ENCODE data around the gene TOLLIP.
"Not testable (repeated sequence)": the region's sequence is repeated elsewhere in the genome, so short reads cannot be mapped to it uniquely, and the experiment has no call there.

Gene TOLLIP

DNA sequence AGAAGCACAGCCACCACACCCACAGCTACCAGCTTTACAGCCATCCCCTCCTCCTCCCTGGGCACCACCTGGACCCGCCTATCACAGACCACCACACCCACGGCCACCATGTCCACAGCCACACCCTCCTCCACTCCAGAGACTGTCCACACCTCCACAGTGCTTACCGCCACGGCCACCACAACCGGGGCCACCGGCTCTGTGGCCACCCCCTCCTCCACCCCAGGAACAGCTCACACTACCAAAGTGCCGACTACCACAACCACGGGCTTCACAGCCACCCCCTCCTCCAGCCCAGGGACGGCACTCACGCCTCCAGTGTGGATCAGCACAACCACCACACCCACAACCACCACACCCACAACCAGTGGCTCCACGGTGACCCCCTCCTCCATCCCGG, 59.0 kb downstream of the TOLLIP start:
- DNase-seq (ENCODE audit: low read depth in 4 of 4, low spot score in 1 of 4) = not testable (repeated sequence)

DNA sequence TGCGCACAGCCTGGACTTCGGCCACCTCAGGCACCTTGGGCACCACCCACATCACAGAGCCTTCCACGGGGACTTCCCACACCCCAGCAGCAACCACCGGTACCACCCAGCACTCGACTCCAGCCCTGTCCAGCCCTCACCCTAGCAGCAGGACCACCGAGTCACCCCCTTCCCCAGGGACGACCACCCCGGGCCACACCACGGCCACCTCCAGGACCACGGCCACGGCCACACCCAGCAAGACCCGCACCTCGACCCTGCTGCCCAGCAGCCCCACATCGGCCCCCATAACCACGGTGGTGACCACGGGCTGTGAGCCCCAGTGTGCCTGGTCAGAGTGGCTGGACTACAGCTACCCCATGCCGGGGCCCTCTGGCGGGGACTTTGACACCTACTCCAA, 60.5 kb downstream of the TOLLIP start:
- DNase-seq (ENCODE audit: low read depth in 4 of 4, low spot score in 1 of 4) = not testable (repeated sequence)

DNA sequence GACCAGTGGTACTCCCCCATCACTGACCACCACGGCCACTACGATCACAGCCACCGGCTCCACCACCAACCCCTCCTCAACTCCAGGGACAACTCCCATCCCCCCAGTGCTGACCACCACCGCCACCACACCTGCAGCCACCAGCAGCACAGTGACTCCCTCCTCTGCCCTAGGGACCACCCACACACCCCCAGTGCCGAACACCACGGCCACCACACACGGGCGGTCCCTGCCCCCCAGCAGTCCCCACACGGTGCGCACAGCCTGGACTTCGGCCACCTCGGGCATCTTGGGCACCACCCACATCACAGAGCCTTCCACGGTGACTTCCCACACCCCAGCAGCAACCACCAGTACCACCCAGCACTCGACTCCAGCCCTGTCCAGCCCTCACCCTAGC, 62.4 kb downstream of the TOLLIP start:
- not testable (repeated sequence) for DNase-seq (ENCODE audit: low read depth in 4 of 4, low spot score in 1 of 4)

- DNase-seq (ENCODE audit: low read depth in 4 of 4, low spot score in 1 of 4) = not testable (repeated sequence)
These were observed 63.1 kb downstream of the TOLLIP start for GRCh38 chr11:1246301-1246700.

DNA sequence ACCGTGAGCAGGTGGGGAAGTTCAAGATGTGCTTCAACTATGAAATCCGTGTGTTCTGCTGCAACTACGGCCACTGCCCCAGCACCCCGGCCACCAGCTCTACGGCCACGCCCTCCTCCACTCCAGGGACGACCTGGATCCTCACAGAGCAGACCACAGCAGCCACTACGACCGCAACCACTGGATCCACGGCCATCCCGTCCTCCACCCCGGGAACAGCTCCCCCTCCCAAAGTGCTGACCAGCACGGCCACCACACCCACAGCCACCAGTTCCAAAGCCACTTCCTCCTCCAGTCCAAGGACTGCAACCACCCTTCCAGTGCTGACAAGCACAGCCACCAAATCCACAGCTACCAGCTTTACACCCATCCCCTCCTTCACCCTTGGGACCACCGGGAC, 63.7 kb downstream of the TOLLIP start:
- DNase-seq (ENCODE audit: low read depth in 4 of 4, low spot score in 1 of 4) = not testable (repeated sequence)

GRCh38 chr11:1244557-1244956, 64.9 kb downstream of the TOLLIP start:
- not testable (repeated sequence) for DNase-seq (ENCODE audit: low read depth in 4 of 4, low spot score in 1 of 4)

GRCh38 chr11:1243521-1243920, 65.9 kb downstream of the TOLLIP start:
- DNase-seq (ENCODE audit: low read depth in 4 of 4, low spot score in 1 of 4) = not testable (repeated sequence)

DNA sequence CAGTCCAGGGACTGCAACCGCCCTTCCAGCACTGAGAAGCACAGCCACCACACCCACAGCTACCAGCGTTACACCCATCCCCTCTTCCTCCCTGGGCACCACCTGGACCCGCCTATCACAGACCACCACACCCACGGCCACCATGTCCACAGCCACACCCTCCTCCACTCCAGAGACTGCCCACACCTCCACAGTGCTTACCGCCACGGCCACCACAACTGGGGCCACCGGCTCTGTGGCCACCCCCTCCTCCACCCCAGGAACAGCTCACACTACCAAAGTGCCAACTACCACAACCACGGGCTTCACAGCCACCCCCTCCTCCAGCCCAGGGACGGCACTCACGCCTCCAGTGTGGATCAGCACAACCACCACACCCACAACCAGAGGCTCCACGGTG, 66.7 kb downstream of the TOLLIP start:
- not testable (repeated sequence) for DNase-seq (ENCODE audit: low read depth in 4 of 4, low spot score in 1 of 4)

- no peak for DNase-seq (ENCODE audit: low read depth in 4 of 4, low spot score in 1 of 4)
These were observed 67.1 kb downstream of the TOLLIP start for GRCh38 chr11:1242289-1242688.

DNA sequence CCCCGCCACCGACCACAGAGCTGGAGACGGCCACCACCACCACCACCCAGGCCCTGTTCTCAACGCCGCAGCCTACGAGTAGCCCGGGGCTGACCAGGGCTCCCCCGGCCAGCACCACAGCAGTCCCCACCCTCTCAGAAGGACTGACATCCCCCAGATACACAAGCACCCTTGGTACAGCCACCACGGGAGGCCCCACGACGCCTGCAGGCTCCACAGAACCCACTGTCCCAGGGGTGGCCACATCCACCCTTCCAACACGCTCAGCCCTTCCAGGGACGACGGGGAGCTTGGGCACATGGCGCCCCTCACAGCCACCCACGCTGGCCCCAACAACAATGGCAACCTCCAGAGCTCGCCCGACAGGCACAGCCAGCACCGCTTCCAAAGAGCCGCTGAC, 67.7 kb downstream of the TOLLIP start:
- DNase-seq (ENCODE audit: low read depth in 4 of 4, low spot score in 1 of 4) = no peak

DNA sequence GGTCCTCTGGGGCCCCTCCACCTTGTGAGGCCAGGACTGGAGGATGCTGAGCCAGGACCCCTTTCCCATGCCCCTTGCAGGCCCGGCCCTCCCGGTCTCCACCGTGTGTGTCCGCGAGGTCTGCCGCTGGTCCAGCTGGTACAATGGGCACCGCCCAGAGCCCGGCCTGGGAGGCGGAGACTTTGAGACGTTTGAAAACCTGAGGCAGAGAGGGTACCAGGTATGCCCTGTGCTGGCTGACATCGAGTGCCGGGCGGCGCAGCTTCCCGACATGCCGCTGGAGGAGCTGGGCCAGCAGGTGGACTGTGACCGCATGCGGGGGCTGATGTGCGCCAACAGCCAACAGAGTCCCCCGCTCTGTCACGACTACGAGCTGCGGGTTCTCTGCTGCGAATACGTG, 68.7 kb downstream of the TOLLIP start:
- no peak for DNase-seq (ENCODE audit: low read depth in 4 of 4, low spot score in 1 of 4)

- no peak for DNase-seq (ENCODE audit: low read depth in 4 of 4, low spot score in 1 of 4)
These were observed 69.7 kb downstream of the TOLLIP start for GRCh38 chr11:1239596-1240205.

DNA sequence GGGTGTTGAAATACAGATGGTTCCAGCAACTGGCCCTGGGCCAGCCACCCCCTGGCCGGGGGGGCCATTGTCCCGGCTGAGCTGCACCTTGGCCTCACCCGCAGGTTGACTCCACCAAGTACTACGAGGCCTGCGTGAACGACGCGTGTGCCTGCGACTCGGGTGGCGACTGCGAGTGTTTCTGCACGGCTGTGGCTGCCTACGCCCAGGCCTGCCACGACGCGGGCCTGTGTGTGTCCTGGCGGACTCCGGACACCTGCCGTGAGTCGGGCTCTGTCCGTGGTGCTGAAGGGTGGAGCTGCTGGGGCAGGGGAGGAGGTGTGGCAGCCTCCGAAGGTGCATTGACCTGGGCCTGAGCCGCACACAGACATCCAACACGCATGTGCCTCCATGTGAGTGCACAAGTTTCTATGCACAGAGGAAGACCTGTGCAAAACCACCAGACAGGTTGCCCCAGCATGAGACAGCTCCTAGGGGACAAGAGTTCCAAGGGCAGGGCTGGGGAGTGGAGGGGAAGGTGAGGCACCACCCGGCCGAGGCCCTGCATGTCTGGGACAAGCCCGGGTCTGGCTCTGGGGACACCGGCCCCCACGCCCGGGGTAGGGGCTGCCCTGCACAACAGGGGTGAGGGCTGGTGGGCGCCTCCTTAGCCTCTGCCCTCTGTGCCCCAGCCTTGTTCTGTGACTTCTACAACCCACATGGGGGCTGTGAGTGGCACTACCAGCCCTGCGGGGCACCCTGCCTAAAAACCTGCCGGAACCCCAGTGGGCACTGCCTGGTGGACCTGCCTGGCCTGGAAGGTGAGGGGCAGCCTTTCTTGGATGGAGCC, 70.5 kb downstream of the TOLLIP start:
- DNase-seq (ENCODE audit: low read depth in 4 of 4, low spot score in 1 of 4) = no peak

GRCh38 chr11:1237851-1238250, 71.6 kb downstream of the TOLLIP start:
- DNase-seq (ENCODE audit: low read depth in 4 of 4, low spot score in 1 of 4) = no peak

GRCh38 chr11:1237128-1237580, 72.3 kb downstream of the TOLLIP start:
- DNase-seq (ENCODE audit: low read depth in 4 of 4, low spot score in 1 of 4) = no peak

GRCh38 chr11:1236316-1237127, 72.9 kb downstream of the TOLLIP start:
- DNase-seq (ENCODE audit: low read depth in 4 of 4, low spot score in 1 of 4) = no peak

- no peak for DNase-seq (ENCODE audit: low read depth in 4 of 4, low spot score in 1 of 4)
These were observed 73.5 kb downstream of the TOLLIP start for GRCh38 chr11:1235901-1236315.

DNA sequence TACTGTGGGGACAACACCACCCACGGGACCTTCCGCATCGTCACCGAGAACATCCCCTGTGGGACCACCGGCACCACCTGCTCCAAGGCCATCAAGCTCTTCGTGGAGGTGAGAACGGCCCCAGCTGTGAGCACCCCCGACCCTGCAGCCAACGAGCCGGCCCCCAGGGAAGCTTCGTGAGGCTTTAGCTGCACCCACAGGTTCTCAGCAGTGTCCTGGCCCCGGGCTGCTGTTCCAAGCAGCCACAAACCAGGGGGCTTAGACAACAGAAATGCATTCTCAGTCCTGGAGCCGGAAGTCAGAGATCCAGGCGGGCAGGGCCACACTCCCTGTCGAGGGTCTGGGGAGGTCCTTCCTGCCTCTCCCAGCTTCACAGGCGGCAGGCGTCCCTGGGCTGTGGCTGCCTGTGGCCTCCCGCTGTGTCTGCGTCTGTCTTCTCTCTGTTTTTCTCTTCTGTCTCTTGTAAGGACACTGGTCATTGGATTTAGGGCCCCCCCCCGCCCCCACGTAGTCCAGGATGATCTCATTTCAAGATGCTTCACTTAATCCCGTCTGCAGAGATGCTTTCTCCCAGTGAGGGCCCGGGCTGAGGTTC, 74.0 kb downstream of the TOLLIP start:
- DNase-seq (ENCODE audit: low read depth in 4 of 4, low spot score in 1 of 4) = no peak

GRCh38 chr11:1234771-1235305, 74.6 kb downstream of the TOLLIP start:
- no peak for DNase-seq (ENCODE audit: low read depth in 4 of 4, low spot score in 1 of 4)

- no peak for DNase-seq (ENCODE audit: low read depth in 4 of 4, low spot score in 1 of 4)
These were observed 75.2 kb downstream of the TOLLIP start for GRCh38 chr11:1234054-1234720.
